ENCODE results near the gene TPBG.

Gene TPBG

DNA sequence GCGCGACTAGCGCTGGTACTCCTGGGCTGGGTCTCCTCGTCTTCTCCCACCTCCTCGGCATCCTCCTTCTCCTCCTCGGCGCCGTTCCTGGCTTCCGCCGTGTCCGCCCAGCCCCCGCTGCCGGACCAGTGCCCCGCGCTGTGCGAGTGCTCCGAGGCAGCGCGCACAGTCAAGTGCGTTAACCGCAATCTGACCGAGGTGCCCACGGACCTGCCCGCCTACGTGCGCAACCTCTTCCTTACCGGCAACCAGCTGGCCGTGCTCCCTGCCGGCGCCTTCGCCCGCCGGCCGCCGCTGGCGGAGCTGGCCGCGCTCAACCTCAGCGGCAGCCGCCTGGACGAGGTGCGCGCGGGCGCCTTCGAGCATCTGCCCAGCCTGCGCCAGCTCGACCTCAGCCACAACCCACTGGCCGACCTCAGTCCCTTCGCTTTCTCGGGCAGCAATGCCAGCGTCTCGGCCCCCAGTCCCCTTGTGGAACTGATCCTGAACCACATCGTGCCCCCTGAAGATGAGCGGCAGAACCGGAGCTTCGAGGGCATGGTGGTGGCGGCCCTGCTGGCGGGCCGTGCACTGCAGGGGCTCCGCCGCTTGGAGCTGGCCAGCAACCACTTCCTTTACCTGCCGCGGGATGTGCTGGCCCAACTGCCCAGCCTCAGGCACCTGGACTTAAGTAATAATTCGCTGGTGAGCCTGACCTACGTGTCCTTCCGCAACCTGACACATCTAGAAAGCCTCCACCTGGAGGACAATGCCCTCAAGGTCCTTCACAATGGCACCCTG is 1.6 kb downstream of the TPBG start (continued):
- TF ChIP-seq, protein P1, sequence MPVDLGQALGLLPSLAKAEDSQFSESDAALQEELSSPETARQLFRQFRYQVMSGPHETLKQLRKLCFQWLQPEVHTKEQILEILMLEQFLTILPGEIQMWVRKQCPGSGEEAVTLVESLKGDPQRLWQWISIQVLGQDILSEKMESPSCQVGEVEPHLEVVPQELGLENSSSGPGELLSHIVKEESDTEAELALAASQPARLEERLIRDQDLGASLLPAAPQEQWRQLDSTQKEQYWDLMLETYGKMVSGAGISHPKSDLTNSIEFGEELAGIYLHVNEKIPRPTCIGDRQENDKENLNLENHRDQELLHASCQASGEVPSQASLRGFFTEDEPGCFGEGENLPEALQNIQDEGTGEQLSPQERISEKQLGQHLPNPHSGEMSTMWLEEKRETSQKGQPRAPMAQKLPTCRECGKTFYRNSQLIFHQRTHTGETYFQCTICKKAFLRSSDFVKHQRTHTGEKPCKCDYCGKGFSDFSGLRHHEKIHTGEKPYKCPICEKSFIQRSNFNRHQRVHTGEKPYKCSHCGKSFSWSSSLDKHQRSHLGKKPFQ (tag by site-specific recombination; IDR thresholded peaks at IDR 0.05), result no peak
- TF ChIP-seq ZNF354C (tag by site-specific recombination; IDR thresholded peaks at IDR 0.05; ENCODE audit: borderline replicate concordance, low read depth) (no peak), ZFP3 (tag by site-specific recombination; IDR thresholded peaks at IDR 0.05; ENCODE audit: low read depth) (no peak), ZNF777 (tag by site-specific recombination; IDR thresholded peaks at IDR 0.05; ENCODE audit: borderline replicate concordance) (no peak), SP3 (tag by site-specific recombination; IDR thresholded peaks at IDR 0.05) (no peak), YY1 (tag by site-specific recombination; IDR thresholded peaks at IDR 0.05) (0 out of 2 replicates have a peak, but pooled peaks have one; percentile 21), ZNF76 (tag by site-specific recombination; IDR thresholded peaks at IDR 0.05; ENCODE audit: borderline replicate concordance, low read depth) (no peak), SCRT2 (tag by site-specific recombination; IDR thresholded peaks at IDR 0.05) (no peak), ZNF521 (tag by site-specific recombination; IDR thresholded peaks at IDR 0.05) (no peak), ZNF423 (tag by site-specific recombination; IDR thresholded peaks at IDR 0.05) (0 out of 2 replicates have a peak, but pooled peaks have one; percentile 5), OVOL3 (tag by site-specific recombination; IDR thresholded peaks at IDR 0.05) (no peak), HOXA7 (CRISPR knock-in tag; IDR thresholded peaks at IDR 0.05; ENCODE audit: borderline replicate concordance) (0 out of 2 replicates have a peak, but pooled peaks have one; percentile 25), ZNF658 (tag by site-specific recombination; IDR thresholded peaks at IDR 0.05) (no peak), ZNF677 (tag by site-specific recombination; IDR thresholded peaks at IDR 0.05) (peak; percentile 12; the same call in 1 of the 2 replicates), ZFHX2 (tag by site-specific recombination; conservative IDR thresholded peaks at IDR 0.05) (0 out of 2 replicates have a peak, but pooled peaks have one; percentile 39), KLF9 (tag by site-specific recombination; IDR thresholded peaks at IDR 0.05; ENCODE audit: low read depth) (no peak), MEIS1 (CRISPR knock-in tag; IDR thresholded peaks at IDR 0.05; ENCODE audit: borderline replicate concordance) (no peak), SALL2 (tag by site-specific recombination; IDR thresholded peaks at IDR 0.05; ENCODE audit: borderline replicate concordance) (no peak), ZNF37A (tag by site-specific recombination; IDR thresholded peaks at IDR 0.05) (no peak), ZNF366 (tag by site-specific recombination; conservative IDR thresholded peaks at IDR 0.05) (no peak)
- TF ChIP-seq, protein P2, sequence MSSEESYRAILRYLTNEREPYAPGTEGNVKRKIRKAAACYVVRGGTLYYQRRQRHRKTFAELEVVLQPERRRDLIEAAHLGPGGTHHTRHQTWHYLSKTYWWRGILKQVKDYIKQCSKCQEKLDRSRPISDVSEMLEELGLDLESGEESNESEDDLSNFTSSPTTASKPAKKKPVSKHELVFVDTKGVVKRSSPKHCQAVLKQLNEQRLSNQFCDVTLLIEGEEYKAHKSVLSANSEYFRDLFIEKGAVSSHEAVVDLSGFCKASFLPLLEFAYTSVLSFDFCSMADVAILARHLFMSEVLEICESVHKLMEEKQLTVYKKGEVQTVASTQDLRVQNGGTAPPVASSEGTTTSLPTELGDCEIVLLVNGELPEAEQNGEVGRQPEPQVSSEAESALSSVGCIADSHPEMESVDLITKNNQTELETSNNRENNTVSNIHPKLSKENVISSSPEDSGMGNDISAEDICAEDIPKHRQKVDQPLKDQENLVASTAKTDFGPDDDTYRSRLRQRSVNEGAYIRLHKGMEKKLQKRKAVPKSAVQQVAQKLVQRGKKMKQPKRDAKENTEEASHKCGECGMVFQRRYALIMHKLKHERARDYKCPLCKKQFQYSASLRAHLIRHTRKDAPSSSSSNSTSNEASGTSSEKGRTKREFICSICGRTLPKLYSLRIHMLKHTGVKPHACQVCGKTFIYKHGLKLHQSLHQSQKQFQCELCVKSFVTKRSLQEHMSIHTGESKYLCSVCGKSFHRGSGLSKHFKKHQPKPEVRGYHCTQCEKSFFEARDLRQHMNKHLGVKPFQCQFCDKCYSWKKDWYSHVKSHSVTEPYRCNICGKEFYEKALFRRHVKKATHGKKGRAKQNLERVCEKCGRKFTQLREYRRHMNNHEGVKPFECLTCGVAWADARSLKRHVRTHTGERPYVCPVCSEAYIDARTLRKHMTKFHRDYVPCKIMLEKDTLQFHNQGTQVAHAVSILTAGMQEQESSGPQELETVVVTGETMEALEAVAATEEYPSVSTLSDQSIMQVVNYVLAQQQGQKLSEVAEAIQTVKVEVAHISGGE (tag by site-specific recombination; conservative IDR thresholded peaks at IDR 0.05; ENCODE audit: low read depth), result no peak
- TF ChIP-seq, protein P3, sequence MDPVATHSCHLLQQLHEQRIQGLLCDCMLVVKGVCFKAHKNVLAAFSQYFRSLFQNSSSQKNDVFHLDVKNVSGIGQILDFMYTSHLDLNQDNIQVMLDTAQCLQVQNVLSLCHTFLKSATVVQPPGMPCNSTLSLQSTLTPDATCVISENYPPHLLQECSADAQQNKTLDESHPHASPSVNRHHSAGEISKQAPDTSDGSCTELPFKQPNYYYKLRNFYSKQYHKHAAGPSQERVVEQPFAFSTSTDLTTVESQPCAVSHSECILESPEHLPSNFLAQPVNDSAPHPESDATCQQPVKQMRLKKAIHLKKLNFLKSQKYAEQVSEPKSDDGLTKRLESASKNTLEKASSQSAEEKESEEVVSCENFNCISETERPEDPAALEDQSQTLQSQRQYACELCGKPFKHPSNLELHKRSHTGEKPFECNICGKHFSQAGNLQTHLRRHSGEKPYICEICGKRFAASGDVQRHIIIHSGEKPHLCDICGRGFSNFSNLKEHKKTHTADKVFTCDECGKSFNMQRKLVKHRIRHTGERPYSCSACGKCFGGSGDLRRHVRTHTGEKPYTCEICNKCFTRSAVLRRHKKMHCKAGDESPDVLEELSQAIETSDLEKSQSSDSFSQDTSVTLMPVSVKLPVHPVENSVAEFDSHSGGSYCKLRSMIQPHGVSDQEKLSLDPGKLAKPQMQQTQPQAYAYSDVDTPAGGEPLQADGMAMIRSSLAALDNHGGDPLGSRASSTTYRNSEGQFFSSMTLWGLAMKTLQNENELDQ (tag by site-specific recombination; IDR thresholded peaks at IDR 0.05; ENCODE audit: low read depth), result no peak

All from HEK293 (cell line).